Measurements from ENCODE around the gene SNX7.

DNA sequence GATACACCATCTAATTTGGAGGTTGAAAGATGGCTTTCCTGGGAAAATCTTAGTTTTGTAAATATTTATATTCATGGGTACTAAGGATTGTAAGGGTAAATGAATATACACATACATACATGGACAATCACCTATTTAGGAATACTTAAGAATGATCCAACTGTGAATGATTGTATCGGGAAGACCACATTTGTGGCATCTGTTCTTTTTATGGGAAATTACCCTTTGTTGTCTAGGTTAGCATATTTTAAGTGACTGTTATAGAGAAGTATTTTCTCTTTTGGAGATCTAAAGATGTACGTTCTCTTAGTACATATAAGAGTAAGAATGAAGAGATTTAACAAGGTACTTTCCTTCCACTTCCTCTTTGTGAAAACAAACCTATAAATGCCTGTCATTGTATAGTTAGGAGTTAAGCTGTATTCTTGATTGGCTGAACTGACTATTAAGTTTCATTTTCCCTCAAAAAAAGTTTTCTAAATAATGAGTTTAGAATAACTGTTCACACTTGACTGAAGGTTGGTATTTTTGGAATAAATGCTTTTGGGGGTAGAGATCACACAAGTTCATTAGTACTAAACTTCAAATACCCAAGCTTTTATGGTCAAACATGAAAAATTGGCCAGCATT is 26.7 kb downstream of the SNX7 start:
- TF ChIP-seq POLR2A (IDR thresholded peaks at IDR 0.05) (no peak), CTCF (IDR thresholded peaks at IDR 0.05) (no peak)
